Measurements from ENCODE around the gene PXYLP1. TPM values are rescaled to one million over a fixed set of nuclear protein-coding genes. Genes with fewer than 3 reads are reported as not detected.

PXYLP1 gene
- total RNA-seq, 2 experiments from 2014 or later, result 21.2 to 22.6 TPM

- ChIA-PET CTCF (interaction anchor here (0.8 to 4.5 kb wide), 6 partner anchors 8 to 253 kb away, joined by 3 to 60 read pairs (median 6); partner anchors contain the start of gene PXYLP1), POLR2A (interaction anchor here (0.9 to 4.7 kb wide), 6 partner anchors 42 to 430 kb away, joined by 3 to 46 read pairs (median 17); partner anchors contain the start of genes PXYLP1 and RNF7)
- Histone ChIP-seq H3K4me1 (ENCODE audit: insufficient read depth, low read length) (peaks cover 68% of the 10 kb centered on the region), H3K4me3 (ENCODE audit: low read length) (no peak overlapping the region), H3K27me3 (ENCODE audit: control insufficient read depth in 1 of 2, insufficient read depth in 2 of 2, low read length in 2 of 2) (no peaks in the 10 kb centered on the region), H3K36me3 (ENCODE audit: insufficient read depth, low read length) (no peaks in the 10 kb centered on the region), H3K9me3 (ENCODE audit: control insufficient read depth in 1 of 2, insufficient read depth in 1 of 2, low read length in 2 of 2) (no peaks in the 10 kb centered on the region), H3K27ac (ENCODE audit: low read depth in 1 of 2, low read length in 2 of 2) (peak overlapping the region; percentile 44 to 56)
- TF ChIP-seq CTCF (IDR thresholded peaks at IDR 0.05), result no peak
- DNase-seq (no peak), ATAC-seq (ENCODE audit: poor library complexity) (no peak)
- Mint-ChIP-seq H3K9me3 (no peaks in the 10 kb centered on the region), H3K36me3 (ENCODE audit: low read depth) (no peaks in the 10 kb centered on the region), H3K4me1 (ENCODE audit: low read depth) (peaks cover 80% of the 10 kb centered on the region), H3K4me3 (no peak overlapping the region), H3K27me3 (no peaks in the 10 kb centered on the region), H3K27ac (peak overlapping the region; percentile 92)
- intact Hi-C loops (cut with DNase I, micrococcal nuclease), result loop anchor here in 1 of 2 experiments (10.0 kb wide), 1 partner anchor 74 kb away; the partner anchor contains the start of gene PXYLP1
Observed at GRCh38 chr3:141308588-141309218, 77.1 kb downstream of the PXYLP1 start.

- Histone ChIP-seq H3K9me3 (ENCODE audit: control insufficient read depth in 1 of 2, insufficient read depth in 1 of 2, low read length in 2 of 2) (no peaks in the 10 kb centered on the region), H3K36me3 (ENCODE audit: insufficient read depth, low read length) (no peaks in the 10 kb centered on the region), H3K4me1 (ENCODE audit: insufficient read depth, low read length) (peaks cover 54% of the 10 kb centered on the region), H3K27me3 (ENCODE audit: control insufficient read depth in 1 of 2, insufficient read depth in 2 of 2, low read length in 2 of 2) (no peaks in the 10 kb centered on the region), H3K4me3 (ENCODE audit: low read length) (peak overlapping the region; percentile 86), H3K27ac (ENCODE audit: low read depth in 1 of 2, low read length in 2 of 2) (peak overlapping the region; percentile 62 to 75)
- ChIA-PET CTCF (interaction anchor here (0.6 to 4.5 kb wide), 29 partner anchors 8 to 569 kb away, joined by 3 to 60 read pairs (median 4); partner anchors contain the start of gene PXYLP1), POLR2A (interaction anchor here (0.6 to 2.3 kb wide), 30 partner anchors 9 to 250 kb away, joined by 3 to 25 read pairs (median 6); partner anchors contain the start of genes PXYLP1 and RASA2)
- H3K36me3 Mint-ChIP-seq (ENCODE audit: low read depth), result no peaks in the 10 kb centered on the region
- H3K9me3 Mint-ChIP-seq, result no peaks in the 10 kb centered on the region
- peak overlapping the region; percentile 97 for H3K4me3 Mint-ChIP-seq
- no peak for DNase-seq
- no peak for ATAC-seq (ENCODE audit: poor library complexity)
- intact Hi-C loops (cut with DNase I, micrococcal nuclease), result loop anchor here (1.0 to 5.0 kb wide), 6 partner anchors 56 to 426 kb away; partner anchors contain the start of genes RNF7 (in 1 of the 2) and ZBTB38 (in 1 of the 2)
- H3K27me3 Mint-ChIP-seq, result no peaks in the 10 kb centered on the region
- H3K27ac Mint-ChIP-seq, result peak overlapping the region; percentile 92
- no peak for TF ChIP-seq CTCF (IDR thresholded peaks at IDR 0.05)
- H3K4me1 Mint-ChIP-seq (ENCODE audit: low read depth), result peaks cover 73% of the 10 kb centered on the region
Observed at GRCh38 chr3:141311170-141311495, 79.5 kb downstream of the PXYLP1 start.

GRCh38 chr3:141311496-141312353, 80.1 kb downstream of the PXYLP1 start:
- Mint-ChIP-seq H3K27ac (peak overlapping the region; percentile 92), H3K9me3 (no peaks in the 10 kb centered on the region), H3K4me3 (peak overlapping the region; percentile 97), H3K27me3 (no peaks in the 10 kb centered on the region), H3K4me1 (ENCODE audit: low read depth) (peaks cover 67% of the 10 kb centered on the region), H3K36me3 (ENCODE audit: low read depth) (no peaks in the 10 kb centered on the region)
- ATAC-seq (ENCODE audit: poor library complexity), result peak; percentile 88
- ChIA-PET CTCF (interaction anchor here (0.6 to 4.5 kb wide), 29 partner anchors 9 to 568 kb away, joined by 3 to 60 read pairs (median 4); partner anchors contain the start of gene PXYLP1), POLR2A (interaction anchor here (0.5 to 2.3 kb wide), 35 partner anchors 9 to 249 kb away, joined by 3 to 25 read pairs (median 5); partner anchors contain the start of genes PXYLP1 and RASA2)
- intact Hi-C loops (cut with DNase I, micrococcal nuclease), result loop anchor here (1.0 to 5.0 kb wide), 6 partner anchors 56 to 426 kb away; partner anchors contain the start of genes RNF7 (in 1 of the 2) and ZBTB38 (in 1 of the 2)
- TF ChIP-seq CTCF (IDR thresholded peaks at IDR 0.05), result peak; percentile 65
- Histone ChIP-seq H3K4me3 (ENCODE audit: low read length) (peak overlapping the region; percentile 86), H3K9me3 (ENCODE audit: control insufficient read depth in 1 of 2, insufficient read depth in 1 of 2, low read length in 2 of 2) (no peaks in the 10 kb centered on the region), H3K27ac (ENCODE audit: low read depth in 1 of 2, low read length in 2 of 2) (peak overlapping the region; percentile 62 to 75), H3K36me3 (ENCODE audit: insufficient read depth, low read length) (no peaks in the 10 kb centered on the region), H3K4me1 (ENCODE audit: insufficient read depth, low read length) (peaks cover 48% of the 10 kb centered on the region), H3K27me3 (ENCODE audit: control insufficient read depth in 1 of 2, insufficient read depth in 2 of 2, low read length in 2 of 2) (no peaks in the 10 kb centered on the region)
- peak; percentile 93 to 99 (median 97) for DNase-seq
